Neural crest cell (in vitro differentiated cells): ENCODE measurements around the gene MAST4. TPM values are rescaled to one million over a fixed set of nuclear protein-coding genes. Genes with fewer than 3 reads are reported as not detected.

Experiments used
- DNase-seq: peaks from one replicate; pipeline ENCODE4 v3.0.0; 2021; ENCODE audit warnings: low read depth, mixed read lengths, low spot score
- H3K27ac Mint-ChIP-seq: one replicate; pipeline ENCODE4 v1.8.0; 2021; ENCODE audit warnings: mild to moderate bottlenecking, mixed read lengths; ENCODE audit not compliant: unreplicated experiment
- H3K27me3 Mint-ChIP-seq: 2 replicates; pipeline ENCODE4 v1.8.0; 2021; ENCODE audit warnings: low read depth, mild to moderate bottlenecking, mixed read lengths
- H3K36me3 Mint-ChIP-seq: 2 replicates; pipeline ENCODE4 v1.8.0; 2021; ENCODE audit warnings: low read depth, mild to moderate bottlenecking, mixed read lengths
- H3K4me1 Mint-ChIP-seq: 2 replicates; pipeline ENCODE4 v1.8.0; 2021; ENCODE audit warnings: mixed read lengths
- H3K4me3 Mint-ChIP-seq: one replicate; pipeline ENCODE4 v1.8.0; 2021; ENCODE audit warnings: mild to moderate bottlenecking, mixed read lengths
- H3K9me3 Mint-ChIP-seq: 2 replicates; pipeline ENCODE4 v1.8.0; 2021; ENCODE audit warnings: mixed read lengths
- CTCF ChIP-seq: fragments of 200-600 bp; sonication (generic); conservative IDR thresholded peaks from 2 replicates; pipeline ENCODE4 v1.5.0; 2021; ENCODE audit warnings: antibody characterized with exemption, mild to moderate bottlenecking
- total RNA-seq: library from RNA; stranded (reverse); gene quantifications from 2 replicates; pipeline ENCODE4 v1.2.1, GENCODE V29; 2021

Gene MAST4
- total RNA-seq, 1 donor from 2014 or later = 7.3 TPM

GRCh38 chr5:66896171-66896570, 300.0 kb downstream of the MAST4 start:
- DNase-seq = no peak

GRCh38 chr5:66897356-66897755, 301.2 kb downstream of the MAST4 start:
- DNase-seq = no peak
- H3K27ac Mint-ChIP-seq = no peak overlapping the region
- H3K4me1 Mint-ChIP-seq = no peaks in the 10 kb centered on the region
- H3K4me3 Mint-ChIP-seq = no peak overlapping the region
- TF ChIP-seq CTCF = no peak
- no peaks in the 10 kb centered on the region for H3K27me3 Mint-ChIP-seq
- H3K9me3 Mint-ChIP-seq = no peaks in the 10 kb centered on the region
- no peaks in the 10 kb centered on the region for H3K36me3 Mint-ChIP-seq

More at GRCh38 chr5:66896171-66896570, 300.0 kb downstream of the MAST4 start:
- H3K36me3 Mint-ChIP-seq = no peaks in the 10 kb centered on the region
- no peaks in the 10 kb centered on the region for H3K27me3 Mint-ChIP-seq
- no peaks in the 10 kb centered on the region for H3K9me3 Mint-ChIP-seq
- no peak for TF ChIP-seq CTCF
- no peaks in the 10 kb centered on the region for H3K4me1 Mint-ChIP-seq
- H3K4me3 Mint-ChIP-seq = no peak overlapping the region
- H3K27ac Mint-ChIP-seq = no peak overlapping the region

- Mint-ChIP-seq H3K4me1 (no peaks in the 10 kb centered on the region), H3K9me3 (no peaks in the 10 kb centered on the region), H3K4me3 (no peak overlapping the region), H3K27ac (no peak overlapping the region), H3K27me3 (no peaks in the 10 kb centered on the region), H3K36me3 (no peaks in the 10 kb centered on the region)
- DNase-seq = no peak
- TF ChIP-seq CTCF = no peak
These were observed 302.2 kb downstream of the MAST4 start for GRCh38 chr5:66898241-66898995.

- TF ChIP-seq CTCF = no peak
- Mint-ChIP-seq H3K27me3 (no peaks in the 10 kb centered on the region), H3K9me3 (no peaks in the 10 kb centered on the region), H3K36me3 (no peaks in the 10 kb centered on the region), H3K4me3 (no peak overlapping the region), H3K4me1 (peaks cover 3% of the 10 kb centered on the region), H3K27ac (no peak overlapping the region)
- DNase-seq = no peak
These were observed 307.0 kb downstream of the MAST4 start for GRCh38 chr5:66903218-66903617.

GRCh38 chr5:66903709-66904108, 307.5 kb downstream of the MAST4 start:
- Mint-ChIP-seq H3K27ac (no peak overlapping the region), H3K4me1 (peaks cover 3% of the 10 kb centered on the region), H3K27me3 (no peaks in the 10 kb centered on the region), H3K36me3 (no peaks in the 10 kb centered on the region), H3K4me3 (no peak overlapping the region), H3K9me3 (no peaks in the 10 kb centered on the region)
- no peak for DNase-seq
- no peak for TF ChIP-seq CTCF
